GM10847 (cell line): ENCODE measurements around the gene ZNF365.

ENCODE experiments used
- POLR2A ChIP-seq: IDR thresholded peaks from 2 replicates; pipeline ENCODE4 v1.6.1; 2011; ENCODE audit not compliant: insufficient read length; ENCODE audit errors: extremely low read depth

Gene ZNF365

DNA sequence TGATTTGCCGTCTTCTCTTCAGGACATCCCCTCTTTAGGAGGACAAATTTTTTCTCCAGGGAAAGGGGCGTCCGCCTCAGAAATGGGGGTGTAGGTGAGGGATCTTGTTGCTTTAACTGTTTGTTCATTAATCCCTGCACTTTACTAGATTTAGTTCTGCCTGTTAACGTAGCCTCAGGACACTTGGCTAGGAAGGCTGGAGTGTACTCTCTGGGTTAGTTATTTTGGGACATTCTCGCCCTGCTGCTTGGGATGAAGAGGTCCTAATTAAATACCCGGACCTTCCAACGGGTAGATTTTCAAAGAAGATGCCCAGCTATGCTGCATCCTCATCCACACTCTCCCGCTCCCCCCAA, 552 bp upstream of the ZNF365 start:
- no peak for TF ChIP-seq POLR2A

DNA sequence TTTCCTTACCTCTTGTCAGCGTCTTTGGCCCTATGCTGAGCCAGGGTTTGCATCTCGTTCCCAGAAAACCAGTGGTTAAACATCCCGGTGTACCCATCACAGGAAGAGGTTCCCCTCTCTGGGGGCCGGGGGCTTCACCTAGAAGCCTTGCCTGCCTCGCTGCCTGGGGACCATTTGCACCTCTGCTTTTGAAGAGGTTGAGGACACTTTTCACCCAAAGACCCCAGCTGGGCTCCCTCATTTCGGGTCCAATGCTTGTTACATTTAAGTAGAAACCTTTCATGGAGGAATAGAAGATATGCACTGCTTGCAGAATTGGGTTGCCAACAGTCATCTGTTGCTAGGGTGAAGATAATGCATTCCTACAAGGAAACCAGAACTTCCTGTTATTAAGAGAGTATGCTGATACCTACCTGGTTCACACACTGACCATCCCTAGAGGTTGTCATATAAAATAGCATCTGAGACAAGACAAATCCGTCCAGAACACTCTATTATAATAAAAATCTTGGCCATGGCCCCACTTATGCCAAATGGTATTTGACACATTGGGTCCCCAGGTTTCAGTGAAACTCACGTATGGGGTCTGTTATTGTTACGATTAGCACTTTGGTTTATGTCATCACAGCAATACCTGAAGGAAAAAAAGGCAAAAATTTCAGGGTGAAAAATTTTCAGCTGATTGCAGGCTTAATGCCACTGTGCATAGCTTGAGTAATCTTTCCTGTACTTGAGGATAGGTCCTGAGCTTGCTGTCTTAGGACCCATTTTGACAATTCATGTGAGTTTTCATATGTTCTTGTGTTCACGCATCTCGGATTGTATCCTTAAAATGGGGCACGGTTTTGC, 917 bp downstream of the ZNF365 start:
- no peak for TF ChIP-seq POLR2A

DNA sequence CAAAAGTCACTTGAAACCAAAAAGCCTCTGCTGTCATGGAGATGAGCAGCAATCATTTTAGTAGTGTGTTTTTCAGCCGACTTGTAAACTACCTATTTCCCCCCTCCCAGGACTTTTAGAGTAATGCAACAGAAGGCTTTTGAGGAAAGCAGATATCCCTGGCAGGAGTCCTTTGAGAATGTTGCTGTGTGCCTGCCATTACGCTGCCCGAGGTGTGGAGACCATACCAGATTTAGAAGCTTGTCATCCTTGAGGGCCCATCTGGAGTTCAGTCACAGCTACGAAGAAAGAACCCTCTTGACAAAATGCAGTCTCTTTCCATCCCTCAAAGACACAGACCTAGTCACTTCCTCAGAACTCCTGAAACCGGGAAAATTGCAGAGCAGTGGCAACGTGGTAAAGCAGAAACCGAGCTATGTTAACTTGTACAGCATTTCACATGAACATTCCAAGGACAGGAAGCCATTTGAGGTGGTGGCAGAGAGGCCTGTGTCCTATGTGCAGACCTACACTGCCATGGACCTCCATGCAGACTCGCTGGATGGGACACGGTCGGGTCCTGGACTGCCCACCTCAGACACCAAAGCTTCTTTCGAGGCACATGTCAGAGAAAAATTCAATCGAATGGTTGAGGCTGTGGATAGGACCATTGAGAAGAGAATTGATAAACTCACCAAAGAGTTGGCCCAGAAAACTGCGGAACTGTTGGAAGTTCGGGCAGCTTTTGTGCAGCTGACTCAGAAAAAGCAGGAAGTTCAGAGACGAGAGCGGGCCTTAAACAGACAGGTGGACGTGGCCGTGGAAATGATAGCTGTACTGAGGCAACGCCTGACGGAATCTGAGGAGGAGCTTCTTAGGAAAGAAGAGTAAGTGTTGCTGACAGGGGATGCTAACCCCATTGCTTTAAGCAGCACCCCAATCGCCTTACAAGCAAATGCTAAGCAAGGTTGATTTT, 2.2 kb downstream of the ZNF365 start:
- no peak for TF ChIP-seq POLR2A

DNA sequence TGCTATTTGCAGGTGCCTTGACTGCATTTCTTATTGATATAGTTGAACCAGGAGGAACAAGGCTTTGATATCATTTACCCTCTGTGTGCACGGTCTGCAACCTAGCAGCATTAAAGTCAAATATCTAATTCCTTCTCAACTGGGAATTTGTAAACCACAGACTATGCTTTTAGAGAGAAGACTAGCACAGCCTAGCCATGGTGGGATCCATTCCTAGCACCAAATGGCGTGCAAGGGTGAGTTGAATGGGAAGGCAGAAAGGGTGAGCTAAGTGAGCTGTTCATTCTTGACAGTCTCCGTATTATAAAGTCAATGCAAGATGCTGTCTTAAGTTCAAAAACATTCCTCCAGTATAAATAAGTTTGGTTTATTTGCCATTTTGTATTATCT, 2.9 kb downstream of the ZNF365 start:
- no peak for TF ChIP-seq POLR2A

- no peak for TF ChIP-seq POLR2A
Observed at GRCh38 chr10:62377966-62378365, 3.8 kb downstream of the ZNF365 start.

GRCh38 chr10:62379394-62379793, 5.2 kb downstream of the ZNF365 start:
- TF ChIP-seq POLR2A: no peak

GRCh38 chr10:62380016-62380415, 5.8 kb downstream of the ZNF365 start:
- no peak for TF ChIP-seq POLR2A

- TF ChIP-seq POLR2A: no peak
Observed at GRCh38 chr10:62381385-62382102, 7.4 kb downstream of the ZNF365 start.

- TF ChIP-seq POLR2A: no peak
Observed at GRCh38 chr10:62382831-62383230, 8.7 kb downstream of the ZNF365 start.

GRCh38 chr10:62384057-62384446, 9.9 kb downstream of the ZNF365 start:
- no peak for TF ChIP-seq POLR2A

- TF ChIP-seq POLR2A: no peak
Observed at GRCh38 chr10:62384447-62385081, 10.4 kb downstream of the ZNF365 start.

GRCh38 chr10:62386356-62387320, 12.5 kb downstream of the ZNF365 start:
- TF ChIP-seq POLR2A: no peak

DNA sequence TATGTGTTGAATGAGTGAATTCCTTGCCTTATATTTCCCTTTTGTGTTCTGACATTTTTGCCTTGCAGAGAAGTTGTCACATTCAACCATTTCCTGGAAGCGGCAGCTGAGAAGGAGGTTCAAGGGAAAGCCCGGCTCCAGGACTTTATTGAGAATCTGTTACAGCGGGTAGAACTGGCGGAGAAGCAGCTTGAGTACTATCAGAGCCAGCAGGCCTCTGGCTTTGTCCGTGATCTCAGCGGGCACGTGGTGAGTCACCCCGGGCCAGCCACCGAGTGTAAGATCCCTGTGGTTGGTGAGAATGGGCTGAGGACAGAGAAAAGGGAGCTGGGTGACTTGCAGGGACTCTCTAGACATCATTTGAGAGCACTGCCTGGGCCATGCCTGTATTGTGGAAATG, 14.2 kb downstream of the ZNF365 start:
- TF ChIP-seq POLR2A: no peak
